ENCODE results near the gene EPS15.
"Not testable (repeated sequence)": the region's sequence is repeated elsewhere in the genome, so short reads cannot be mapped to it uniquely, and the experiment has no call there.

EPS15 gene

GRCh38 chr1:51410568-51411460 lies 108.3 kb downstream of the EPS15 start:
- no peaks in the 10 kb centered on the region for H3K9me3 ChIP-seq (ENCODE audit: severe bottlenecking)
- no peak for DNase-seq
- H3K36me3 ChIP-seq: peaks cover 25% of the 10 kb centered on the region
- no peak overlapping the region for H3K4me3 ChIP-seq (ENCODE audit: low read depth, low read length)
- no peak overlapping the region for H3K27ac ChIP-seq
- TF ChIP-seq CTCF (IDR thresholded peaks at IDR 0.05; ENCODE audit: low read depth, low read length): no peak
- H3K27me3 ChIP-seq (ENCODE audit: insufficient read depth, low read depth, severe bottlenecking): no peaks in the 10 kb centered on the region

GRCh38 chr1:51409755-51410541 lies 109.1 kb downstream of the EPS15 start:
- not testable (repeated sequence) for H3K27ac ChIP-seq; DNase-seq; H3K9me3 ChIP-seq (ENCODE audit: severe bottlenecking); H3K27me3 ChIP-seq (ENCODE audit: insufficient read depth, low read depth, severe bottlenecking); H3K4me3 ChIP-seq (ENCODE audit: low read depth, low read length)
- H3K36me3 ChIP-seq: peaks cover 33% of the 10 kb centered on the region

GRCh38 chr1:51392241-51392640 lies 126.8 kb downstream of the EPS15 start:
- Histone ChIP-seq H3K36me3 (no peaks in the 10 kb centered on the region), H3K9me3 (ENCODE audit: severe bottlenecking) (no peaks in the 10 kb centered on the region), H3K27me3 (ENCODE audit: insufficient read depth, low read depth, severe bottlenecking) (no peaks in the 10 kb centered on the region), H3K4me3 (ENCODE audit: low read depth, low read length) (no peak overlapping the region), H3K27ac (no peak overlapping the region)
- no peak for DNase-seq
- TF ChIP-seq CTCF (IDR thresholded peaks at IDR 0.05; ENCODE audit: low read depth, low read length): no peak

- not testable (repeated sequence) for DNase-seq; H3K4me3 ChIP-seq (ENCODE audit: low read depth, low read length); H3K36me3 ChIP-seq; H3K27me3 ChIP-seq (ENCODE audit: insufficient read depth, low read depth, severe bottlenecking); H3K27ac ChIP-seq; H3K9me3 ChIP-seq (ENCODE audit: severe bottlenecking)
Measured at GRCh38 chr1:51390641-51391040, 128.4 kb downstream of the EPS15 start.

GRCh38 chr1:51387288-51387687 lies 131.8 kb downstream of the EPS15 start:
- H3K36me3 ChIP-seq; H3K4me3 ChIP-seq (ENCODE audit: low read depth, low read length); DNase-seq; H3K9me3 ChIP-seq (ENCODE audit: severe bottlenecking); H3K27me3 ChIP-seq (ENCODE audit: insufficient read depth, low read depth, severe bottlenecking); H3K27ac ChIP-seq: not testable (repeated sequence)

- not testable (repeated sequence) for H3K9me3 ChIP-seq (ENCODE audit: severe bottlenecking); H3K27me3 ChIP-seq (ENCODE audit: insufficient read depth, low read depth, severe bottlenecking); H3K36me3 ChIP-seq; DNase-seq; H3K4me3 ChIP-seq (ENCODE audit: low read depth, low read length); H3K27ac ChIP-seq
Measured at GRCh38 chr1:51386259-51386658, 132.8 kb downstream of the EPS15 start.

GRCh38 chr1:51385776-51386175 lies 133.3 kb downstream of the EPS15 start:
- H3K27ac ChIP-seq: no peak overlapping the region
- no peak for DNase-seq
- TF ChIP-seq CTCF (IDR thresholded peaks at IDR 0.05; ENCODE audit: low read depth, low read length): no peak
- H3K36me3 ChIP-seq: peaks cover 3% of the 10 kb centered on the region; the same call in 1 of the 2 replicates
- no peaks in the 10 kb centered on the region for H3K27me3 ChIP-seq (ENCODE audit: insufficient read depth, low read depth, severe bottlenecking)
- H3K9me3 ChIP-seq (ENCODE audit: severe bottlenecking): peaks cover 2% of the 10 kb centered on the region
- H3K4me3 ChIP-seq (ENCODE audit: low read depth, low read length): no peak overlapping the region

All from WERI-Rb-1 (cell line).